ENCODE results near the gene PHF10. TPM values are rescaled to one million over a fixed set of nuclear protein-coding genes. Genes with fewer than 3 reads are reported as not detected.

PHF10 gene
- total RNA-seq, 3 donors from 2014 or later, result 27.9 to 79.1 (median 29.8) TPM

- ATAC-seq, result no peak
- TF ChIP-seq, protein P1, sequence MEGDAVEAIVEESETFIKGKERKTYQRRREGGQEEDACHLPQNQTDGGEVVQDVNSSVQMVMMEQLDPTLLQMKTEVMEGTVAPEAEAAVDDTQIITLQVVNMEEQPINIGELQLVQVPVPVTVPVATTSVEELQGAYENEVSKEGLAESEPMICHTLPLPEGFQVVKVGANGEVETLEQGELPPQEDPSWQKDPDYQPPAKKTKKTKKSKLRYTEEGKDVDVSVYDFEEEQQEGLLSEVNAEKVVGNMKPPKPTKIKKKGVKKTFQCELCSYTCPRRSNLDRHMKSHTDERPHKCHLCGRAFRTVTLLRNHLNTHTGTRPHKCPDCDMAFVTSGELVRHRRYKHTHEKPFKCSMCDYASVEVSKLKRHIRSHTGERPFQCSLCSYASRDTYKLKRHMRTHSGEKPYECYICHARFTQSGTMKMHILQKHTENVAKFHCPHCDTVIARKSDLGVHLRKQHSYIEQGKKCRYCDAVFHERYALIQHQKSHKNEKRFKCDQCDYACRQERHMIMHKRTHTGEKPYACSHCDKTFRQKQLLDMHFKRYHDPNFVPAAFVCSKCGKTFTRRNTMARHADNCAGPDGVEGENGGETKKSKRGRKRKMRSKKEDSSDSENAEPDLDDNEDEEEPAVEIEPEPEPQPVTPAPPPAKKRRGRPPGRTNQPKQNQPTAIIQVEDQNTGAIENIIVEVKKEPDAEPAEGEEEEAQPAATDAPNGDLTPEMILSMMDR (IDR thresholded peaks at IDR 0.05), result no peak
- peaks cover 14% of the 10 kb centered on the region for H3K9me3 ChIP-seq
- H3K4me1 ChIP-seq (ENCODE audit: low read depth), result peaks cover 7% of the 10 kb centered on the region
- no peak overlapping the region for H3K4me3 ChIP-seq
- H3K36me3 ChIP-seq (ENCODE audit: low read depth), result no peaks in the 10 kb centered on the region
- intact Hi-C loops (cut with DNase I, micrococcal nuclease), result no loop called here
- no peak for DNase-seq
Observed at GRCh38 chr6:169695131-169695530, 29.2 kb downstream of the PHF10 start.

GRCh38 chr6:169692516-169692915 is 31.8 kb downstream of the PHF10 start:
- H3K9me3 ChIP-seq, result peaks cover 14% of the 10 kb centered on the region
- H3K36me3 ChIP-seq (ENCODE audit: low read depth), result no peaks in the 10 kb centered on the region
- no peaks in the 10 kb centered on the region for H3K4me1 ChIP-seq (ENCODE audit: low read depth)
- intact Hi-C loops (cut with DNase I, micrococcal nuclease), result no loop called here
- ATAC-seq (no peak), DNase-seq (no peak)
- no peak overlapping the region for H3K4me3 ChIP-seq
- TF ChIP-seq, protein P1 (IDR thresholded peaks at IDR 0.05), result no peak

DNA sequence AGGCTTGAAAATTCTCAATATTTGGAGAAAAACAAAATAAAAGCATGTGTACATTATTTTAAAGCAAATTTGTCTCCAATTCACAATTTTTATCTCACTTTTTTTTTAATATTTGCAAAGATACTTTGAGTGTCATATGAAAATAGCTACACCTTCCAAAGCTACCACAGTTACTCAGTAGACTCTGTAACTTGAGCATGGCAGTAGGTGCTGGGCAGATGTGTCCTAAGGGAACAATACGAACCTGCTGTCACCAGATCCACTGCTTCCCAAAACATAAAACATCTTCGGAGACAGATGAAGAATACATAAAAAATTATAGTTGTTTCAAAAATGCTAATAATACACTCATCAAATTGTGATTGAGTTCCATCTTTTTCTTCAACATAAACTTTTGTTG is 33.0 kb downstream of the PHF10 start:
- Histone ChIP-seq H3K9me3 (peaks cover 18% of the 10 kb centered on the region), H3K36me3 (ENCODE audit: low read depth) (no peaks in the 10 kb centered on the region), H3K4me1 (ENCODE audit: low read depth) (no peaks in the 10 kb centered on the region), H3K4me3 (no peak overlapping the region)
- DNase-seq, result no peak
- intact Hi-C loops (cut with DNase I, micrococcal nuclease), result no loop called here
- TF ChIP-seq, protein P1 (IDR thresholded peaks at IDR 0.05), result no peak
- no peak for ATAC-seq

DNA sequence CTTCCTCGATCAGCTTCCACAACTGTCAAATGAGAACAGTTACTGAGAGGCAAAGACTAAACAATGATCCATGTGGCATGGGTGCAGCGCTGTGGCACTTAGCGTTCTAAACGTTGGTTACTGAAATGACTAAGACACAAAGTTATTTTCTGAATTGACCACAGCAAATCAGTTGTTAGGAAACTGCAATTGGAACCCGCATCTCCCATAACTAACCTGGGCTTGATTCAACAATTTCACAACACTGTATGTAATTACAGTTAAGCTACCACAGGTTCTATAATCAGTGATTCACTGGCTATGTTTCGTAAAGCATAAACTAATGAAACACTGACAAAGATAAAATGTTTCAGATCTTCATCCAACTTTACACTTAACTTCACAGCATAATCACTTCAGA is 35.0 kb downstream of the PHF10 start:
- no peaks in the 10 kb centered on the region for H3K36me3 ChIP-seq (ENCODE audit: low read depth)
- no peak for ATAC-seq
- intact Hi-C loops (cut with DNase I, micrococcal nuclease), result no loop called here

GRCh38 chr6:169685860-169686259 is 38.4 kb downstream of the PHF10 start:
- intact Hi-C loops (cut with DNase I, micrococcal nuclease), result no loop called here
- TF ChIP-seq, protein P1 (IDR thresholded peaks at IDR 0.05), result no peak
- Histone ChIP-seq H3K36me3 (ENCODE audit: low read depth) (no peaks in the 10 kb centered on the region), H3K4me1 (ENCODE audit: low read depth) (no peaks in the 10 kb centered on the region), H3K4me3 (no peak overlapping the region), H3K9me3 (peaks cover 19% of the 10 kb centered on the region)
- DNase-seq (no peak), ATAC-seq (no peak)

More for the DNA sequence above, 35.0 kb downstream of the PHF10 start:
- Histone ChIP-seq H3K9me3 (peaks cover 23% of the 10 kb centered on the region), H3K4me1 (ENCODE audit: low read depth) (no peaks in the 10 kb centered on the region), H3K4me3 (no peak overlapping the region)
- no peak for DNase-seq
- TF ChIP-seq, protein P1 (IDR thresholded peaks at IDR 0.05), result no peak

GRCh38 chr6:169684056-169684455 is 40.2 kb downstream of the PHF10 start:
- peaks cover 4% of the 10 kb centered on the region for H3K36me3 ChIP-seq (ENCODE audit: low read depth)
- H3K4me3 ChIP-seq, result no peak overlapping the region
- intact Hi-C loops (cut with DNase I, micrococcal nuclease), result no loop called here
- H3K9me3 ChIP-seq, result peaks cover 19% of the 10 kb centered on the region
- ATAC-seq, result no peak
- H3K4me1 ChIP-seq (ENCODE audit: low read depth), result no peaks in the 10 kb centered on the region
- no peak for DNase-seq
- TF ChIP-seq, protein P1 (IDR thresholded peaks at IDR 0.05), result no peak
